Sigmoid colon (tissue), 7 donors: ENCODE measurements around the gene TNFAIP8L3. TPM values are rescaled to one million over a fixed set of nuclear protein-coding genes. Genes with fewer than 3 reads are reported as not detected.

Experiments
- DNase-seq: peaks from one replicate; pipeline ENCODE4 v3.0.0-alpha.2; 2019
- H3K27ac ChIP-seq, 4 donors: fragments of 200-600 bp; sonication (generic); one replicate each; pipeline ENCODE4 v1.5.1; 2016 to 2019; ENCODE audit warnings: mild to moderate bottlenecking in 1 of 4
- H3K27me3 ChIP-seq, 3 donors: fragments of 200-600 bp; sonication (generic); one replicate each; pipeline ENCODE4 v1.5.1; 2019; ENCODE audit warnings: mild to moderate bottlenecking in 1 of 3
- H3K36me3 ChIP-seq, 4 donors: fragments of 200-600 bp; sonication (generic); one replicate each; pipeline ENCODE4 v1.5.1; 2016 to 2019
- H3K4me1 ChIP-seq, 4 donors: fragments of 200-600 bp; sonication (generic); one replicate each; pipeline ENCODE4 v1.5.1; 2017 to 2019
- H3K4me3 ChIP-seq, 4 donors: fragments of 200-600 bp; sonication (generic); one replicate each; pipeline ENCODE4 v1.5.1; 2017 to 2019; ENCODE audit warnings: mild to moderate bottlenecking in 2 of 4, moderate library complexity in 1 of 4
- H3K9me3 ChIP-seq, 4 donors: fragments of 200-600 bp in 3 of 4; sonication (generic) in 3 of 4; one replicate each; pipeline versions ENCODE4 v1.5.1 to v1.6.1; 2013 to 2019
- CTCF ChIP-seq, 4 experiments: fragments of 450-650 bp in 3 of 4; fragments of 200-600 bp in 1 of 4; IDR thresholded peaks; one replicate each; pipeline ENCODE4 v1.5.1; 2016 to 2019; ENCODE audit warnings: antibody characterized with exemption in 4 of 4, mild to moderate bottlenecking in 3 of 4, moderate library complexity in 2 of 4
- EP300 ChIP-seq, 4 donors: sonication (generic); formaldehyde crosslinking; IDR thresholded peaks; one replicate each; pipeline ENCODE4 v1.6.1; 2017; ENCODE audit warnings: antibody characterized with exemption in 4 of 4
- POLR2A ChIP-seq, 2 donors: fragments of 450-650 bp; IDR thresholded peaks; one replicate each; pipeline ENCODE4 v1.6.1; 2016; ENCODE audit warnings: antibody characterized with exemption in 2 of 2, mild to moderate bottlenecking in 2 of 2, moderate library complexity in 2 of 2
- POLR2AphosphoS5 ChIP-seq, 4 donors: sonication (generic); formaldehyde crosslinking; IDR thresholded peaks; one replicate each; pipeline ENCODE4 v1.6.1; 2017; ENCODE audit warnings: antibody characterized with exemption in 4 of 4
- WGBS, 2 donors: extraction: QIAGEN DNeasy Blood & Tissue Kit; methylation state at CpG; one replicate each; pipeline ENCODE4 v1.1.7; 2013; 5-methylcytosine and 5-hydroxymethylcytosine counted together
- intact Hi-C: fragments of 100-400 bp; cut with DNase I; formaldehyde crosslinking; loops from one replicate; pipeline ENCODE4 v1.15.1; 2023
- polyA plus RNA-seq, 3 donors: library from polyadenylated mRNA; stranded (reverse); fragments of 200-250 nt; gene quantifications; one replicate each; pipeline ENCODE4 v1.2.3, GENCODE V29; 2013
- total RNA-seq, 4 donors: library from RNA; depleted of rRNA; stranded (reverse); fragments of >200 nt; gene quantifications; one replicate each; pipeline ENCODE4 v1.1.0, GENCODE V29; 2016
- donor health status: healthy with polysubstance abuse.
- donor health status: Bipolar disorder and iron deficiency.
- donor health status: healthy.

The TNFAIP8L3 gene
- total and polyA plus RNA-seq, 7 donors = 6.1 to 13.5 (median 9.2) TPM

DNA sequence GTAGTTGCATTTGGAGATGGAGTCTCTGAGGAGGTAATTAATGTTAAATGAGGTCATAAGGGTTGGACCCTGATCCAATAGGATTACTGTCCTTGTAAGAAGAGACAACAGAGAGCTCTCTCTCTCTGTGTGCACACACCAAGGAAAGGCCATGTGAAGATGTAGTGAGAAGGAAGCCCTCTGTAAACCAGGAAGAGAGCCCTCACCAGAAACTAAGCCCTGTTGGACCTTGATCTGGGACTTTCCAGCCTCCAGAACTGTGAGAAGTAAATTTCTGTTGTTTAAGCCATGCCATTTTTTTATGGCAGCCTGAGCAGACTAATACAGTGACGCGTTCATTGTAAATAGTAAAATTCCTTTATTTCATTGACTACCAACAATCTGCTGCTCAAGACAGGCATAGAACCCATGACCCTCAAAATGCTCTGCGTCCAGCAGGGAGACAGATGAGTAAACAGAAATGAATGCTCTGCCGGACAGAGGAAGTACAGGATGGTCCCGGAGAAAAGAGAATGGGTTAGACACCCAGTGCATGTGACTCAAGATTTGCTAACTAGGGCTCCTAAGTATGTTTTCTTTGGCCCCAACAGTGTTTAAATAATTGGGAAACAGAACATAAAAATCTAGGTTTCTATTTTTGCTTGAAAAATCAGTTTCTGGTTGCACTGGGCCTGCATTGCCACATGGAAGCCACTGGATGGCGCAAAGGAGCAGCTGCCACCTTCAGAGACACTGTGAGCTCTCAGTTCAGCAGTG, 37.9 kb upstream of the TNFAIP8L3 start:
- H3K9me3 ChIP-seq = no peaks in the 10 kb centered on the region
- TF ChIP-seq POLR2A (IDR thresholded peaks at IDR 0.05) (no peak), POLR2AphosphoS5 (IDR thresholded peaks at IDR 0.05) (peak in 2 of 4 donors; percentile 7 to 45), CTCF (IDR thresholded peaks at IDR 0.05) (peak; percentile 9 to 55 (median 36)), EP300 (IDR thresholded peaks at IDR 0.05) (no peak)
- H3K27me3 ChIP-seq = no peaks in the 10 kb centered on the region
- H3K27ac ChIP-seq = peak overlapping the region in 3 of 4 donors; percentile 20 to 56 (median 28)
- H3K4me1 ChIP-seq = no peaks in the 10 kb centered on the region
- peak; percentile 74 for DNase-seq
- WGBS, 2 donors = 62% methylated on average over 6 of the region's 6 CpGs
- no peaks in the 10 kb centered on the region for H3K36me3 ChIP-seq
- no peak overlapping the region for H3K4me3 ChIP-seq
- intact Hi-C loops = no loop called here

DNA sequence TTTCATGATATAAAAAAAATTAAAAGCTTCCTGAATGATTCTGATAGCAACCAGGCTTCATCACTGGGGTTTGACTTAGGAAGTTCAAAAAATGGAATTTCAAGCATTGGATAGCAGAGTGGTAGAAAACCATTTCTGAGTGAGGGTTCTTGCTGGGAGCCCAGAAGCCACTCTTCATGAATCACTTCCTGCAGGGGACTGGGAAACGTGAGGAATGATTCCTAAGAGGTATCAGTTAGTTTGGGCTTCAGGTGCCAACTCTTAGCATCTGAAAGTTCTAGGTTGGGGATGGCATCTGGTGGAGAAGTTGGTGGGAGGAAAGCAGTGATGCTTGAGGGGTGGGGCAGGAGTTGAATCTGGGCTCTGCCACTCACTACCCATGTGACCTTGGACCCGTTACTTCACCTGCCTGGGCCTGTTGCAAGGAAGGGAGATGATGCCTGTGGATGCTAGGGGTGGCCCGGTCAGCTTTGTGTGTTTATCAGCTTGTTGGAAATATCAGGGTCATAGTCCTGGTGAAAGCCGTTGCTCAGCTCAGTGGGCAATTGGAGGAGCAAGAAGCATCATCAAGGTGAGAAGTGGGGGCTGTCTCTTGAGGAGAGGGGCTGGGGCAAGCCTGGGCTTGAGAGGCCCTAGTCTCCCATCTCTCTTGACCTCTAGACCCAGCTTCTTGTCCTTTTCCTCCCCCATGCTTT, 37.0 kb upstream of the TNFAIP8L3 start:
- H3K4me3 ChIP-seq = no peak overlapping the region
- H3K36me3 ChIP-seq = no peaks in the 10 kb centered on the region
- no peaks in the 10 kb centered on the region for H3K9me3 ChIP-seq
- no peaks in the 10 kb centered on the region for H3K27me3 ChIP-seq
- no peak for DNase-seq
- TF ChIP-seq CTCF (IDR thresholded peaks at IDR 0.05) (no peak), POLR2A (IDR thresholded peaks at IDR 0.05) (no peak), EP300 (IDR thresholded peaks at IDR 0.05) (no peak), POLR2AphosphoS5 (IDR thresholded peaks at IDR 0.05) (no peak)
- H3K27ac ChIP-seq = peak overlapping the region in 1 of 4 donors; percentile 5
- WGBS, 2 donors = 70 to 73% methylated on average over 4 of the region's 4 CpGs
- intact Hi-C loops = no loop called here
- no peaks in the 10 kb centered on the region for H3K4me1 ChIP-seq

- no peaks in the 10 kb centered on the region for H3K9me3 ChIP-seq
- no peak overlapping the region for H3K4me3 ChIP-seq
- no peak overlapping the region for H3K27ac ChIP-seq
- intact Hi-C loops = no loop called here
- no peaks in the 10 kb centered on the region for H3K27me3 ChIP-seq
- H3K36me3 ChIP-seq = no peaks in the 10 kb centered on the region
- no peak for TF ChIP-seq CTCF (IDR thresholded peaks at IDR 0.05)
- TF ChIP-seq POLR2A (IDR thresholded peaks at IDR 0.05) = no peak
- TF ChIP-seq EP300 (IDR thresholded peaks at IDR 0.05) = no peak
- no peak for TF ChIP-seq POLR2AphosphoS5 (IDR thresholded peaks at IDR 0.05)
- no peak for DNase-seq
- 94% methylated on average over 1 of the region's 1 CpG for WGBS, 2 donors
- H3K4me1 ChIP-seq = no peaks in the 10 kb centered on the region
These were observed 35.6 kb upstream of the TNFAIP8L3 start for GRCh38 chr15:51130344-51130743.

- H3K4me1 ChIP-seq = peaks cover 0 to 2% (median 0%) of the 10 kb centered on the region in 4 donors
- WGBS, 2 donors = 22 to 65% methylated on average over 5 of the region's 5 CpGs
- H3K36me3 ChIP-seq = no peaks in the 10 kb centered on the region
- intact Hi-C loops = no loop called here
- no peaks in the 10 kb centered on the region for H3K9me3 ChIP-seq
- DNase-seq = no peak
- no peak overlapping the region for H3K4me3 ChIP-seq
- H3K27ac ChIP-seq = no peak overlapping the region
- H3K27me3 ChIP-seq = no peaks in the 10 kb centered on the region
- TF ChIP-seq POLR2AphosphoS5 (IDR thresholded peaks at IDR 0.05) = no peak
- no peak for TF ChIP-seq POLR2A (IDR thresholded peaks at IDR 0.05)
- no peak for TF ChIP-seq CTCF (IDR thresholded peaks at IDR 0.05)
- TF ChIP-seq EP300 (IDR thresholded peaks at IDR 0.05) = no peak
These were observed 35.0 kb upstream of the TNFAIP8L3 start for GRCh38 chr15:51129535-51130188.
